A673 (cell line): ENCODE measurements around the gene C8G. TPM values are rescaled to one million over a fixed set of nuclear protein-coding genes. Genes with fewer than 3 reads are reported as not detected.

ENCODE experiments used
- BruUV-seq: library from RNA; stranded (reverse); fragments of 400-500 nt; replicated peaks from 2 replicates; lab custom pipeline; 2021; lab: Mats Ljungman, UMichigan
- CTCF ChIA-PET: fragments of 300-600 bp; sonication (Branson Sonifier 250); formaldehyde crosslinking; loops from one replicate; lab custom pipeline; 2022; ENCODE audit warnings: antibody characterized with exemption; lab: Charles Lee
- POLR2A ChIA-PET: fragments of 300-600 bp; sonication (Branson Sonifier 250); formaldehyde crosslinking; loops from one replicate; lab custom pipeline; 2022; ENCODE audit warnings: antibody characterized with exemption; ENCODE audit not compliant: low non-redundant PET; lab: Charles Lee
- DNase-seq: peaks from one replicate; pipeline ENCODE4 v3.0.0-alpha.2; 2015; ENCODE audit warnings: low spot score
- H3K27ac ChIP-seq: fragments of 200-600 bp; sonication (generic); 2 replicates; pipeline ENCODE4 v1.5.1; 2016; ENCODE audit warnings: mixed run types, low read depth, mild to moderate bottlenecking, mixed read lengths, antibody characterized with exemption, low read length; ENCODE audit not compliant: poor library complexity, severe bottlenecking
- H3K27me3 ChIP-seq: fragments of 200-600 bp; sonication (generic); replicated peaks from 2 replicates; pipeline ENCODE4 v1.6.1; 2017; ENCODE audit warnings: mixed run types, low read depth, mild to moderate bottlenecking, mixed read lengths, antibody characterized with exemption, low read length; ENCODE audit not compliant: insufficient read depth, poor library complexity
- H3K36me3 ChIP-seq: fragments of 200-600 bp; sonication (generic); 2 replicates; pipeline ENCODE4 v1.6.1; 2016; ENCODE audit warnings: mixed run types, mild to moderate bottlenecking, mixed read lengths, antibody characterized with exemption, low read length; ENCODE audit not compliant: insufficient read depth, poor library complexity, severe bottlenecking
- H3K4me1 ChIP-seq: fragments of 200-600 bp; sonication (generic); 2 replicates; pipeline ENCODE4 v1.6.1; 2017; ENCODE audit warnings: mixed run types, mild to moderate bottlenecking, mixed read lengths, antibody characterized with exemption, low read length; ENCODE audit not compliant: insufficient read depth, poor library complexity, severe bottlenecking
- H3K4me3 ChIP-seq: fragments of 200-600 bp; sonication (generic); 2 replicates; pipeline ENCODE4 v1.5.1; 2016; ENCODE audit warnings: low read depth, mixed run types, mild to moderate bottlenecking, mixed read lengths, low read length; ENCODE audit not compliant: poor library complexity, severe bottlenecking
- H3K9me3 ChIP-seq: fragments of 200-600 bp; sonication (generic); 2 replicates; pipeline ENCODE4 v1.6.1; 2016; ENCODE audit warnings: mixed run types, low read depth, mild to moderate bottlenecking, mixed read lengths, antibody characterized with exemption, low read length; ENCODE audit not compliant: poor library complexity, severe bottlenecking
- EZH2 ChIP-seq: fragments of 200-600 bp; sonication (generic); IDR thresholded peaks from 2 replicates; pipeline ENCODE4 v1.6.1; 2017; ENCODE audit warnings: borderline replicate concordance, low read depth, mild to moderate bottlenecking, mixed read lengths, antibody characterized with exemption, low read length; ENCODE audit not compliant: poor library complexity, severe bottlenecking
- intact Hi-C: fragments of 100-400 bp; cut with micrococcal nuclease; formaldehyde crosslinking; loops from one replicate; pipeline ENCODE4 v1.10.0; 2022; ENCODE audit not compliant: unreplicated experiment
- total RNA-seq: library from RNA; stranded (reverse); gene quantifications from 2 replicates; pipeline ENCODE4 v1.2.3, GENCODE V29; 2021
- TF ChIP-seq, protein P1 (sequence below): fragments of 300-800, 200-600 bp; sonication (generic); conservative IDR thresholded peaks from 2 replicates; pipeline ENCODE4 v1.5.1; 2017; ENCODE audit warnings: low read depth, mild to moderate bottlenecking, antibody characterized with exemption, low read length, moderate library complexity, mixed read lengths

Gene C8G
- total RNA-seq, 1 experiment from 2014 or later = 0.75 TPM

DNA sequence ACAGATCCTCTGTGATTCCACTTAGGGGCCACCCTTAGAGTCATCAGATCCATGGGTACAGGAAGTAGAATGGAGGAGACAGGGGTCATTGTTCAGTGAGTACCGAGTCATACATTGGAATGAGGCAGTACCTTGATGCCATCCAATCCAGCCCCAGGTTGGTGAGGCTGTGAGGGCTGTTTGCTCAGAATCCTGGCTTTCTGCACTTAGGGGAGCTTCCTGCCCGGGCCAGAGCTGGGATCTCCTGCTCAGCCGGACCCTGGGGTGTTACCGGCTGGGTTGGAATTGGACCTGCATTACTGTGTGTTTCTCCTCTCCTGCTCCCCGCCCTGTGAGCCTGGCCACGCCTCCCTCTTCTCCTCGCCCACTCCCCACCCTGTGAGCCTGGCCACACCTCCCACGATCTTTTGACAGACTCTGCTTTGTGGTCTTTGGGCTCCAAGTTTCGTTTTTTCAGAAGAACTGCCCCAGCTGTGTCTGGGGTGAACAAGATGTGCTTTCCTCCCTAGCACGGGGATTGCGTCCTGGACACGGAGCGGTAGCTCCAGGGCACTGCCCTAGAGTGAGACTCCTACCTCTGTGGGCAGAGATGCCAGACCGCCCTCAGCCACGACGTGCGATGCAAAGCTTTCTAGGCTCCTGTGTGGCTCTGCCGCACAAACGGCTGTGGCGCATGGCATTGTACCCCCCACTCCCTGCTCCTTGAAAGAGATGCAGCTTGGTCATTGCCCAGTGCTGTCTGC, 43.4 kb upstream of the C8G start:
- TF ChIP-seq, protein P1, sequence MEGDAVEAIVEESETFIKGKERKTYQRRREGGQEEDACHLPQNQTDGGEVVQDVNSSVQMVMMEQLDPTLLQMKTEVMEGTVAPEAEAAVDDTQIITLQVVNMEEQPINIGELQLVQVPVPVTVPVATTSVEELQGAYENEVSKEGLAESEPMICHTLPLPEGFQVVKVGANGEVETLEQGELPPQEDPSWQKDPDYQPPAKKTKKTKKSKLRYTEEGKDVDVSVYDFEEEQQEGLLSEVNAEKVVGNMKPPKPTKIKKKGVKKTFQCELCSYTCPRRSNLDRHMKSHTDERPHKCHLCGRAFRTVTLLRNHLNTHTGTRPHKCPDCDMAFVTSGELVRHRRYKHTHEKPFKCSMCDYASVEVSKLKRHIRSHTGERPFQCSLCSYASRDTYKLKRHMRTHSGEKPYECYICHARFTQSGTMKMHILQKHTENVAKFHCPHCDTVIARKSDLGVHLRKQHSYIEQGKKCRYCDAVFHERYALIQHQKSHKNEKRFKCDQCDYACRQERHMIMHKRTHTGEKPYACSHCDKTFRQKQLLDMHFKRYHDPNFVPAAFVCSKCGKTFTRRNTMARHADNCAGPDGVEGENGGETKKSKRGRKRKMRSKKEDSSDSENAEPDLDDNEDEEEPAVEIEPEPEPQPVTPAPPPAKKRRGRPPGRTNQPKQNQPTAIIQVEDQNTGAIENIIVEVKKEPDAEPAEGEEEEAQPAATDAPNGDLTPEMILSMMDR = no peak
- TF ChIP-seq EZH2 = no peak
- H3K27me3 ChIP-seq = no peaks in the 10 kb centered on the region
- CTCF ChIA-PET = no interaction called here
- no TSS peak for BruUV-seq
- no peak overlapping the region for H3K27ac ChIP-seq
- DNase-seq = no peak
- intact Hi-C loops = no loop called here
- POLR2A ChIA-PET = no interaction called here
- peaks cover 47% of the 10 kb centered on the region for H3K36me3 ChIP-seq
- no peaks in the 10 kb centered on the region for H3K9me3 ChIP-seq
- H3K4me3 ChIP-seq = no peak overlapping the region
- H3K4me1 ChIP-seq = no peaks in the 10 kb centered on the region

DNA sequence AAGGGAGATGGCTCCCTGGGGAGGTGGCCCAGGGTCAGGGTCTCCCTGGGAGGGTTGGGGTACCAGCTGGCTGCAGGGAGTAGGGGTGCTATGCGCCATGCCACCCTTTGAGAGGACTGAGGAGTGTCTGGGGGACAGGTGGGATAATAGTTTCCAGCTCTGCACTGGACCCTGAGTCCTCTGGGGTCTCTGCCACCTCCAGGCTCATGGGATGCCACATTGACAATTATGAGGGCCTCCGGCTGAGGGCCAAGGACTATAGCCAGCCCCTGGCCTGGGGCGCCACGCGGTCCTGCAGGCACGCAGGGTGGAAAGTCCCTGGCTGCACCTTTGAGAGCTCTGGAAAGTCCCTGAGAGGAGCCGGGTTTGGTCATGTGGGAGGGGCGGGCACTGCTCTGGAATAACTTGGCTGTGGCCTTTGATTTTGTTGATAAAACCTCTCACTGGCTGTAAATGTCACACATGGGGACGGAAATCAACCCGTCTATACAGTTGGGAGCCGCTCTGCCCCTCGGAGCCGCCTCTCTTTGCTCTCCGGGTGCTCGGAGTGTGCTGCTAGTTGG, 42.7 kb upstream of the C8G start:
- H3K9me3 ChIP-seq = no peaks in the 10 kb centered on the region
- no peak for DNase-seq
- no peak overlapping the region for H3K27ac ChIP-seq
- TF ChIP-seq EZH2 = no peak
- TF ChIP-seq, protein P1 = no peak
- no peaks in the 10 kb centered on the region for H3K27me3 ChIP-seq
- H3K4me3 ChIP-seq = no peak overlapping the region
- H3K4me1 ChIP-seq = no peaks in the 10 kb centered on the region
- peaks cover 50% of the 10 kb centered on the region for H3K36me3 ChIP-seq
- no TSS peak for BruUV-seq
- ChIA-PET POLR2A (no interaction called here), CTCF (no interaction called here)
- intact Hi-C loops = no loop called here

DNA sequence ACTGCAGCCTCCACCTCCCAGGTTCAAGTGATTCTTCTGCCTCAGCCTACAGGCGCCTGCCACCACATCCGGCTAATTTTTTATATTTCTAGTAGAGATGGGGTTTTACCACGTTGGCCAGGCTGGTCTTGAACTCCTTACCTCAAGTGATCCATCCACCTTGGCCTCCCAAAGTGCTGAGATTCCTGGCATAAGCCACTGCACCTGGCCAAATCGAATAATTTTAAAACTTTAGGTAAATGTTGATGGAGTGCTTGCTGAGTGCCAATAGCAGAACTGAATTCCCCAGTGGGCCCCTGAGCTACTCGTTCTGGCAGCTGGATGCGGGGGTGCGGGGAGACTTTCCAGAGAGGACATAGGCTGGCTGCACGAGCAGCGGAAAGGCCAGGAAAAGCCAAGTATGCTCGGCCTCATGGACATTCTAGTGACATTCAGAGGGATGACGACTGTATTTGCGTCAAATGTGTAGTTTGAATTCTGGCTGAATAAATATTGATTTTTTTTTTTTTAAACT, 41.9 kb upstream of the C8G start:
- Histone ChIP-seq H3K4me1 (no peaks in the 10 kb centered on the region), H3K36me3 (peaks cover 54% of the 10 kb centered on the region), H3K27me3 (no peaks in the 10 kb centered on the region), H3K27ac (no peak overlapping the region), H3K4me3 (no peak overlapping the region), H3K9me3 (no peaks in the 10 kb centered on the region)
- POLR2A ChIA-PET = interaction anchor here (0.7 kb wide), 1 partner anchor 167 kb away, joined by 6 read pairs; the partner anchor contains the start of gene SAPCD2
- CTCF ChIA-PET = no interaction called here
- no peak for TF ChIP-seq EZH2
- TF ChIP-seq, protein P1 = no peak
- intact Hi-C loops = no loop called here
- no peak for DNase-seq
- BruUV-seq = no TSS peak
